ENCODE measurements around the gene PAQR9. TPM values are rescaled to one million over a fixed set of nuclear protein-coding genes. Genes with fewer than 3 reads are reported as not detected.

Gene PAQR9
- total RNA-seq, 1 donor from 2014 or later: not detected

- FAIRE-seq (no peak), DNase-seq (ENCODE audit: low read depth) (peak; percentile 38)
- Histone ChIP-seq H3K4me3 (ENCODE audit: low read depth, low read length) (peak overlapping the region; percentile 94), H3K27me3 (ENCODE audit: control insufficient read depth, insufficient read depth, low read length) (no peaks in the 10 kb centered on the region), H3K36me3 (ENCODE audit: control insufficient read depth, insufficient read depth, low read length) (no peaks in the 10 kb centered on the region)
- TF ChIP-seq CTCF (IDR thresholded peaks at IDR 0.05; ENCODE audit: insufficient read depth, low read length, severe bottlenecking): no peak
Observed at GRCh38 chr3:143002083-143002712, 38.7 kb upstream of the PAQR9 start.

GRCh38 chr3:143001369-143002082, 38.1 kb upstream of the PAQR9 start, which contains the start of gene U2SURP:
Gene U2SURP, plus strand, starts transcription at chr3:143001570. Its CDS starts 59 bp downstream, at chr3:143001629.
- FAIRE-seq (peak; percentile 32), DNase-seq (ENCODE audit: low read depth) (peak; percentile 93)
- TF ChIP-seq CTCF (IDR thresholded peaks at IDR 0.05; ENCODE audit: insufficient read depth, low read length, severe bottlenecking): no peak
- Histone ChIP-seq H3K27me3 (ENCODE audit: control insufficient read depth, insufficient read depth, low read length) (no peaks in the 10 kb centered on the region), H3K36me3 (ENCODE audit: control insufficient read depth, insufficient read depth, low read length) (no peaks in the 10 kb centered on the region), H3K4me3 (ENCODE audit: low read depth, low read length) (peak within 1 kb of the TSS; percentile 94)

- TF ChIP-seq CTCF (IDR thresholded peaks at IDR 0.05; ENCODE audit: insufficient read depth, low read length, severe bottlenecking): no peak
- FAIRE-seq: no peak
Observed at GRCh38 chr3:143001034-143001368, 37.5 kb upstream of the PAQR9 start.

GRCh38 chr3:143000528-143000927, 37.1 kb upstream of the PAQR9 start:
- no peak for FAIRE-seq

More at GRCh38 chr3:143001034-143001368, 37.5 kb upstream of the PAQR9 start:
- H3K36me3 ChIP-seq (ENCODE audit: control insufficient read depth, insufficient read depth, low read length): no peaks in the 10 kb centered on the region
- DNase-seq (ENCODE audit: low read depth): no peak
- peak overlapping the region; percentile 94 for H3K4me3 ChIP-seq (ENCODE audit: low read depth, low read length)
- H3K27me3 ChIP-seq (ENCODE audit: control insufficient read depth, insufficient read depth, low read length): no peaks in the 10 kb centered on the region

GRCh38 chr3:142999881-143000280, 36.4 kb upstream of the PAQR9 start:
- no peaks in the 10 kb centered on the region for H3K27me3 ChIP-seq (ENCODE audit: control insufficient read depth, insufficient read depth, low read length)
- H3K4me3 ChIP-seq (ENCODE audit: low read depth, low read length): no peak overlapping the region
- no peak for TF ChIP-seq CTCF (IDR thresholded peaks at IDR 0.05; ENCODE audit: insufficient read depth, low read length, severe bottlenecking)
- H3K36me3 ChIP-seq (ENCODE audit: control insufficient read depth, insufficient read depth, low read length): no peaks in the 10 kb centered on the region
- DNase-seq (ENCODE audit: low read depth) (no peak), FAIRE-seq (no peak)

More at GRCh38 chr3:143000528-143000927, 37.1 kb upstream of the PAQR9 start:
- Histone ChIP-seq H3K36me3 (ENCODE audit: control insufficient read depth, insufficient read depth, low read length) (no peaks in the 10 kb centered on the region), H3K4me3 (ENCODE audit: low read depth, low read length) (peak overlapping the region; percentile 94), H3K27me3 (ENCODE audit: control insufficient read depth, insufficient read depth, low read length) (no peaks in the 10 kb centered on the region)
- no peak for TF ChIP-seq CTCF (IDR thresholded peaks at IDR 0.05; ENCODE audit: insufficient read depth, low read length, severe bottlenecking)
- DNase-seq (ENCODE audit: low read depth): peak; percentile 82

All from bronchial epithelial cell (primary cell).